B cell (primary cell): ENCODE results near the gene TTC21A.

Experiments used
- EZH2 ChIP-seq: IDR thresholded peaks from 2 replicates; pipeline ENCODE4 v1.6.1; 2012; ENCODE audit warnings: borderline replicate concordance, low read depth, mild to moderate bottlenecking, moderate library complexity, low read length; ENCODE audit not compliant: insufficient read depth, poor library complexity, severe bottlenecking
- TF ChIP-seq, protein P1 (sequence below): fragments of 200-600 bp; IDR thresholded peaks from one replicate; pipeline ENCODE4 v1.8.0; 2022; ENCODE audit warnings: antibody characterized with exemption, mild to moderate bottlenecking

DNA sequence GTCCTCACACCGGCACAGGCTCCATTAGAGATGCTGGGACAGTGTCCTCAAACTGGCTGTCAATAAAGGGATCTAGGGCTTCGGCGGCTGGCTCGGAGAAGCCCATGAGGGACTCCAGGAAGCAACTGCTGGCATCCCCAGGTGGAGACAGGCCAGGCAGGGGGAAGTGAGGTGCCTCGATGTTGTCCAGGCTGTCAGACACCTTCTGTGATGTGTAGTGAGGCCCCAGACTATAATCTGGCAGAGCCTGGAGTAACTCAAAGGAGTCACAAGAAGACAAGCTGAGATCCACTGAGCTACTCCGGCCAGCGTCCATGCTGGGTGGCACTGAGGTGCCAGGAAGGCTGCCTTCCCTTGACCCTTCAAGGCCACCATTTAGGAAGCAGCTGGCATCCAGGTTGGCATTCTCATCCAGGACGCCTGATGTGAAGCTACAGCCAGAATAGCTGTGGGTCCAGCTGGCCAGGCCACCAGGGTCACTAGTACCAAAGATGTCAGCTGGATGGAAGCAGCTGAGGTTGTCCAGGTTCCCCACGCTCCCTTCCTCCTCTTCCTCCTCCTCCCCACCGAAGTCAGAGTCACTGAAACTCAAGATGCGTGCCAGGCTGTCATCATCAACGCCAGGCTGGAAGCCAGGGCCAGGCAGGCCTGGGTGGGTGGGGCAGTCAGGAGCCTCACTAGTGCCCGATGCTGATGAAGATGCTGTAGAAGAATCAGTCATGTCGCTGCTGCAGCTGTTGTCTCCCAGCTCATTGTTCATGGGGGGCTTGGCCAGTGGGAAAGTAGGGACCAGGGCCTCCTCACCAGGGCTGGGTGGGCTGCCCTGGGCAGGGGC lies 35.8 kb downstream of the TTC21A start:
- TF ChIP-seq, protein P1, sequence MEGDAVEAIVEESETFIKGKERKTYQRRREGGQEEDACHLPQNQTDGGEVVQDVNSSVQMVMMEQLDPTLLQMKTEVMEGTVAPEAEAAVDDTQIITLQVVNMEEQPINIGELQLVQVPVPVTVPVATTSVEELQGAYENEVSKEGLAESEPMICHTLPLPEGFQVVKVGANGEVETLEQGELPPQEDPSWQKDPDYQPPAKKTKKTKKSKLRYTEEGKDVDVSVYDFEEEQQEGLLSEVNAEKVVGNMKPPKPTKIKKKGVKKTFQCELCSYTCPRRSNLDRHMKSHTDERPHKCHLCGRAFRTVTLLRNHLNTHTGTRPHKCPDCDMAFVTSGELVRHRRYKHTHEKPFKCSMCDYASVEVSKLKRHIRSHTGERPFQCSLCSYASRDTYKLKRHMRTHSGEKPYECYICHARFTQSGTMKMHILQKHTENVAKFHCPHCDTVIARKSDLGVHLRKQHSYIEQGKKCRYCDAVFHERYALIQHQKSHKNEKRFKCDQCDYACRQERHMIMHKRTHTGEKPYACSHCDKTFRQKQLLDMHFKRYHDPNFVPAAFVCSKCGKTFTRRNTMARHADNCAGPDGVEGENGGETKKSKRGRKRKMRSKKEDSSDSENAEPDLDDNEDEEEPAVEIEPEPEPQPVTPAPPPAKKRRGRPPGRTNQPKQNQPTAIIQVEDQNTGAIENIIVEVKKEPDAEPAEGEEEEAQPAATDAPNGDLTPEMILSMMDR: no peak
- TF ChIP-seq EZH2: no peak
